ENCODE measurements around the gene FOXA2. TPM values are rescaled to one million over a fixed set of nuclear protein-coding genes. Genes with fewer than 3 reads are reported as not detected.

FOXA2 gene
- polyA plus RNA-seq (2011; rRNA removed): not detected in 2 replicates
- not detected in 2 replicates for polyA minus RNA-seq (2011; rRNA and poly(A)+ RNA removed)

GRCh38 chr20:22584522-22584921 lies at the start of gene FOXA2:
Gene FOXA2, minus strand, starts transcription at chr20:22584572. Its CDS starts 294 bp downstream, at chr20:22584278.
- H3K27me3 ChIP-seq (ENCODE audit: control insufficient read depth, insufficient read depth, low read length): peaks cover 43% of the 10 kb centered on the region
- no peak for DNase-seq (ENCODE audit: low read depth)
- no peaks in the 10 kb centered on the region for H3K36me3 ChIP-seq (ENCODE audit: control insufficient read depth, insufficient read depth, low read length)
- POLR2A ChIA-PET: no interaction called here
- CTCF ChIA-PET: interaction anchor here (0.6 kb wide), 1 partner anchor 10 kb away, joined by 3 read pairs; no protein-coding TSS in a partner anchor
- H3K4me3 ChIP-seq (ENCODE audit: low read depth, low read length): no peak within 1 kb of the TSS
- TF ChIP-seq, protein P1, sequence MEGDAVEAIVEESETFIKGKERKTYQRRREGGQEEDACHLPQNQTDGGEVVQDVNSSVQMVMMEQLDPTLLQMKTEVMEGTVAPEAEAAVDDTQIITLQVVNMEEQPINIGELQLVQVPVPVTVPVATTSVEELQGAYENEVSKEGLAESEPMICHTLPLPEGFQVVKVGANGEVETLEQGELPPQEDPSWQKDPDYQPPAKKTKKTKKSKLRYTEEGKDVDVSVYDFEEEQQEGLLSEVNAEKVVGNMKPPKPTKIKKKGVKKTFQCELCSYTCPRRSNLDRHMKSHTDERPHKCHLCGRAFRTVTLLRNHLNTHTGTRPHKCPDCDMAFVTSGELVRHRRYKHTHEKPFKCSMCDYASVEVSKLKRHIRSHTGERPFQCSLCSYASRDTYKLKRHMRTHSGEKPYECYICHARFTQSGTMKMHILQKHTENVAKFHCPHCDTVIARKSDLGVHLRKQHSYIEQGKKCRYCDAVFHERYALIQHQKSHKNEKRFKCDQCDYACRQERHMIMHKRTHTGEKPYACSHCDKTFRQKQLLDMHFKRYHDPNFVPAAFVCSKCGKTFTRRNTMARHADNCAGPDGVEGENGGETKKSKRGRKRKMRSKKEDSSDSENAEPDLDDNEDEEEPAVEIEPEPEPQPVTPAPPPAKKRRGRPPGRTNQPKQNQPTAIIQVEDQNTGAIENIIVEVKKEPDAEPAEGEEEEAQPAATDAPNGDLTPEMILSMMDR (IDR thresholded peaks at IDR 0.05; ENCODE audit: insufficient read depth, low read depth, low read length): no peak

- ChIA-PET CTCF (no interaction called here), POLR2A (no interaction called here)
- TF ChIP-seq, protein P1 (IDR thresholded peaks at IDR 0.05; ENCODE audit: insufficient read depth, low read depth, low read length): no peak
Measured at GRCh38 chr20:22630701-22631100, 46.3 kb upstream of the FOXA2 start.

GRCh38 chr20:22629927-22630326 lies 45.6 kb upstream of the FOXA2 start:
- TF ChIP-seq, protein P1 (IDR thresholded peaks at IDR 0.05; ENCODE audit: insufficient read depth, low read depth, low read length): no peak
- H3K27me3 ChIP-seq (ENCODE audit: control insufficient read depth, insufficient read depth, low read length): no peaks in the 10 kb centered on the region
- ChIA-PET CTCF (no interaction called here), POLR2A (no interaction called here)
- no peak for DNase-seq (ENCODE audit: low read depth)
- no peaks in the 10 kb centered on the region for H3K36me3 ChIP-seq (ENCODE audit: control insufficient read depth, insufficient read depth, low read length)
- H3K4me3 ChIP-seq (ENCODE audit: low read depth, low read length): no peak overlapping the region

More at GRCh38 chr20:22630701-22631100, 46.3 kb upstream of the FOXA2 start:
- H3K36me3 ChIP-seq (ENCODE audit: control insufficient read depth, insufficient read depth, low read length): no peaks in the 10 kb centered on the region
- no peaks in the 10 kb centered on the region for H3K27me3 ChIP-seq (ENCODE audit: control insufficient read depth, insufficient read depth, low read length)
- DNase-seq (ENCODE audit: low read depth): no peak
- H3K4me3 ChIP-seq (ENCODE audit: low read depth, low read length): no peak overlapping the region

GRCh38 chr20:22629447-22629846 lies 45.1 kb upstream of the FOXA2 start:
- H3K4me3 ChIP-seq (ENCODE audit: low read depth, low read length): no peak overlapping the region
- TF ChIP-seq, protein P1 (IDR thresholded peaks at IDR 0.05; ENCODE audit: insufficient read depth, low read depth, low read length): no peak
- ChIA-PET POLR2A (no interaction called here), CTCF (no interaction called here)
- no peaks in the 10 kb centered on the region for H3K27me3 ChIP-seq (ENCODE audit: control insufficient read depth, insufficient read depth, low read length)
- no peaks in the 10 kb centered on the region for H3K36me3 ChIP-seq (ENCODE audit: control insufficient read depth, insufficient read depth, low read length)
- DNase-seq (ENCODE audit: low read depth): no peak

- H3K27me3 ChIP-seq (ENCODE audit: control insufficient read depth, insufficient read depth, low read length): no peaks in the 10 kb centered on the region
- POLR2A ChIA-PET: no interaction called here
- no peaks in the 10 kb centered on the region for H3K36me3 ChIP-seq (ENCODE audit: control insufficient read depth, insufficient read depth, low read length)
- CTCF ChIA-PET: no interaction called here
- TF ChIP-seq, protein P1 (IDR thresholded peaks at IDR 0.05; ENCODE audit: insufficient read depth, low read depth, low read length): no peak
- no peak overlapping the region for H3K4me3 ChIP-seq (ENCODE audit: low read depth, low read length)
- DNase-seq (ENCODE audit: low read depth): no peak
Measured at GRCh38 chr20:22626496-22626895, 42.1 kb upstream of the FOXA2 start.
